HG02973 (cell line): Measurements from ENCODE around the gene RNF212B.
A peak's percentile ranks its signal among the peaks of the same experiment; 100 is the strongest.

Experiments used
- ATAC-seq: cut with Tn5 transposase; IDR thresholded peaks from one replicate; pipeline ENCODE4 v1.9.1; 2021; ENCODE audit warnings: moderate library complexity; ENCODE audit not compliant: unreplicated experiment

RNF212B gene

GRCh38 chr14:23286902-23287479 lies 49.3 kb downstream of the RNF212B start:
- ATAC-seq: no peak

- no peak for ATAC-seq
Observed at GRCh38 chr14:23294734-23295561, 57.2 kb downstream of the RNF212B start.

GRCh38 chr14:23296012-23296777 lies 58.5 kb downstream of the RNF212B start:
- ATAC-seq: no peak

- ATAC-seq: no peak
Observed at GRCh38 chr14:23297096-23297495, 59.4 kb downstream of the RNF212B start.

GRCh38 chr14:23297611-23298277 lies 60.0 kb downstream of the RNF212B start:
- no peak for ATAC-seq

GRCh38 chr14:23299211-23299957 lies 61.6 kb downstream of the RNF212B start:
- ATAC-seq: no peak

GRCh38 chr14:23299986-23300686 lies 62.4 kb downstream of the RNF212B start:
- no peak for ATAC-seq

- ATAC-seq: no peak
Observed at GRCh38 chr14:23300687-23301223, 63.0 kb downstream of the RNF212B start.

- peak; percentile 67 for ATAC-seq
Observed at GRCh38 chr14:23301288-23301968, 63.7 kb downstream of the RNF212B start.

GRCh38 chr14:23301969-23302289 lies 64.2 kb downstream of the RNF212B start:
- ATAC-seq: peak; percentile 8

- peak; percentile 25 for ATAC-seq
Observed at GRCh38 chr14:23302290-23303225, 64.8 kb downstream of the RNF212B start, which contains the start of gene PPP1R3E. PPP1R3E (minus strand) TSS chr14:23302859; CDS start chr14:23302576, 283 bp downstream.

- peak; percentile 20 for ATAC-seq
Observed at GRCh38 chr14:23306412-23307145, 68.8 kb downstream of the RNF212B start, which contains the start of gene BCL2L2. BCL2L2 (plus strand) TSS chr14:23306833; CDS start chr14:23307768, 935 bp downstream.

- no peak for ATAC-seq
Observed at GRCh38 chr14:23307146-23307530, 69.4 kb downstream of the RNF212B start.

- no peak for ATAC-seq
Observed at GRCh38 chr14:23307687-23308644, 70.2 kb downstream of the RNF212B start.

- no peak for ATAC-seq
Observed at GRCh38 chr14:23308721-23309445, 71.1 kb downstream of the RNF212B start.
